HepG2 (cell line): ENCODE measurements around the gene ANKRD53. TPM values are rescaled to one million over a fixed set of nuclear protein-coding genes. Genes with fewer than 3 reads are reported as not detected.

ENCODE experiments used
- CENPT ChIP-seq: sonication (generic); formaldehyde crosslinking; IDR thresholded peaks from 2 replicates; pipeline ENCODE4 v1.8.0; 2022; ENCODE audit warnings: low read depth, mild to moderate bottlenecking, moderate library complexity, missing genetic modification reagents
- IRX3 ChIP-seq: sonication (generic); formaldehyde crosslinking; IDR thresholded peaks from 2 replicates; pipeline ENCODE4 v1.8.1; 2023; ENCODE audit warnings: mild to moderate bottlenecking, low read depth, missing genetic modification reagents, borderline replicate concordance
- KAT2B ChIP-seq: fragments of 150-350 bp; IDR thresholded peaks from 2 replicates; pipeline ENCODE4 v1.6.1; 2014; ENCODE audit warnings: low read depth, low read length, borderline replicate concordance
- KDM1A ChIP-seq: IDR thresholded peaks from 2 replicates; pipeline ENCODE4 v1.6.1; 2016; ENCODE audit warnings: missing compliant biosample characterization
- KDM3A ChIP-seq: IDR thresholded peaks from 2 replicates; pipeline ENCODE4 v1.6.1; 2018; ENCODE audit warnings: low read depth, missing compliant biosample characterization
- MBD4 ChIP-seq: IDR thresholded peaks from 2 replicates; pipeline ENCODE4 v1.6.1; 2012; ENCODE audit warnings: low read length, inconsistent platforms, borderline replicate concordance
- MLX ChIP-seq: IDR thresholded peaks from 2 replicates; pipeline ENCODE4 v1.6.1; 2016
- MTERF4 ChIP-seq: sonication (generic); formaldehyde crosslinking; IDR thresholded peaks from 2 replicates; pipeline ENCODE4 v1.8.0; 2023; ENCODE audit warnings: mild to moderate bottlenecking, missing genetic modification reagents
- MXD1 ChIP-seq: sonication (generic); formaldehyde crosslinking; IDR thresholded peaks from 2 replicates; pipeline ENCODE4 v1.4.0; 2020; ENCODE audit warnings: mild to moderate bottlenecking, missing genetic modification reagents
- MXD4 ChIP-seq: IDR thresholded peaks from 2 replicates; pipeline ENCODE4 v1.6.1; 2016; ENCODE audit warnings: mild to moderate bottlenecking, missing biosample characterization, missing genetic modification reagents
- NPAS2 ChIP-seq: sonication (generic); formaldehyde crosslinking; IDR thresholded peaks from 2 replicates; pipeline ENCODE4 v1.8.0; 2022; ENCODE audit warnings: mild to moderate bottlenecking, missing genetic modification reagents, borderline replicate concordance
- POGK ChIP-seq: sonication (generic); formaldehyde crosslinking; conservative IDR thresholded peaks from 2 replicates; pipeline ENCODE4 v1.8.0; 2022; ENCODE audit warnings: mild to moderate bottlenecking, moderate library complexity, missing genetic modification reagents
- RAD21 ChIP-seq: fragments of 450-650 bp; formaldehyde crosslinking; IDR thresholded peaks from 2 replicates; pipeline ENCODE4 v1.5.0; 2020; ENCODE audit warnings: mild to moderate bottlenecking
- RARG ChIP-seq: sonication (generic); formaldehyde crosslinking; IDR thresholded peaks from 2 replicates; pipeline ENCODE4 v1.4.0; 2020; ENCODE audit warnings: low read depth, mild to moderate bottlenecking, missing genetic modification reagents
- SOX6 ChIP-seq, 2 experiments: fragments of 450-650 bp in 1 of 2; sonication (generic) in 1 of 2; formaldehyde crosslinking in 1 of 2; IDR thresholded peaks; 2 replicates each; pipeline versions ENCODE4 v1.4.0 to v1.6.1; 2017 to 2020; ENCODE audit warnings: antibody characterized with exemption in 1 of 2, mild to moderate bottlenecking in 1 of 2, missing genetic modification reagents in 1 of 2
- ZBTB3 ChIP-seq: sonication (generic); formaldehyde crosslinking; IDR thresholded peaks from 2 replicates; pipeline ENCODE4 v1.4.0; 2020; ENCODE audit warnings: low read depth, mild to moderate bottlenecking, moderate library complexity, missing genetic modification reagents, borderline replicate concordance
- ZFP1 ChIP-seq: IDR thresholded peaks from 2 replicates; pipeline ENCODE4 v1.6.1; 2016
- ZNF234 ChIP-seq: sonication (generic); formaldehyde crosslinking; conservative IDR thresholded peaks from 2 replicates; pipeline ENCODE4 v1.5.1; 2020; ENCODE audit warnings: mild to moderate bottlenecking, missing genetic modification reagents
- ZNF281 ChIP-seq: sonication (generic); formaldehyde crosslinking; IDR thresholded peaks from 2 replicates; pipeline ENCODE4 v1.4.0; 2020; ENCODE audit warnings: missing genetic modification reagents, borderline replicate concordance
- ZNF709 ChIP-seq: sonication (generic); formaldehyde crosslinking; IDR thresholded peaks from 2 replicates; pipeline ENCODE4 v1.5.0; 2020; ENCODE audit warnings: mild to moderate bottlenecking, missing genetic modification reagents
- ZNF772 ChIP-seq: sonication (generic); formaldehyde crosslinking; IDR thresholded peaks from 2 replicates; pipeline ENCODE4 v1.5.0; 2020; ENCODE audit warnings: mild to moderate bottlenecking, missing genetic modification reagents
- ZNF788 ChIP-seq: sonication (generic); formaldehyde crosslinking; IDR thresholded peaks from 2 replicates; pipeline ENCODE4 v1.5.0; 2020; ENCODE audit warnings: mild to moderate bottlenecking, missing genetic modification reagents, borderline replicate concordance
- ZNF816 ChIP-seq: sonication (generic); formaldehyde crosslinking; IDR thresholded peaks from 2 replicates; pipeline ENCODE4 v1.8.0; 2022; ENCODE audit warnings: missing genetic modification reagents, mild to moderate bottlenecking, borderline replicate concordance
- ZNF839 ChIP-seq: sonication (generic); formaldehyde crosslinking; IDR thresholded peaks from 2 replicates; pipeline ENCODE4 v1.4.0; 2020; ENCODE audit warnings: missing genetic modification reagents, mild to moderate bottlenecking, borderline replicate concordance
- polyA plus RNA-seq, 8 experiments: library from polyadenylated mRNA; depleted of rRNA in 3 of 8; stranded (reverse) in 7 of 8; unstranded in 1 of 8; fragments of >200 nt; fragmentation: Illumina TruSeq in 4 of 8; extraction: Trizol in 4 of 8; gene quantifications; 2 replicates each; pipeline versions ENCODE4 v1.2.1 to v1.2.3, GENCODE V29; 2011 to 2016; ENCODE audit warnings: low read depth in 4 of 8, missing spikeins in 1 of 8, mixed read lengths in 1 of 8; ENCODE audit not compliant: insufficient read depth in 1 of 8
- total RNA-seq, 5 experiments: library from RNA; depleted of rRNA; stranded (reverse); fragments of >200 nt; fragmentation: Illumina TruSeq; extraction: Trizol; gene quantifications; 2 replicates each; pipeline ENCODE4 v1.2.3, GENCODE V29; 2016; ENCODE audit warnings: low read depth in 1 of 5

The ANKRD53 gene
- total and polyA plus RNA-seq, 2 of the 13 experiments (the other 11 are each of a cell fraction or from before 2014, with no cell fraction given): 0.15 TPM; not detected in 1

- TF ChIP-seq ZNF709 (CRISPR knock-in tag): no peak
- no peak for TF ChIP-seq POGK
- no peak for TF ChIP-seq CENPT
- no peak for TF ChIP-seq MTERF4 (CRISPR knock-in tag)
- TF ChIP-seq ZNF839 (CRISPR knock-in tag): peak; percentile 22; the same call in 1 of the 2 replicates
- peak; percentile 16; the same call in 1 of the 2 replicates for TF ChIP-seq MXD4 (CRISPR knock-in tag)
- no peak for TF ChIP-seq ZNF234 (CRISPR knock-in tag)
- no peak for TF ChIP-seq ZNF281 (CRISPR knock-in tag)
- no peak for TF ChIP-seq ZFP1 (CRISPR knock-in tag)
- TF ChIP-seq KDM1A (CRISPR knock-in tag): no peak
- no peak for TF ChIP-seq KDM3A
- TF ChIP-seq MBD4: no peak
- peak; percentile 11; the same call in 1 of the 2 replicates for TF ChIP-seq ZNF788 (CRISPR knock-in tag)
- no peak; the same call in 1 of the 2 replicates for TF ChIP-seq RARG (CRISPR knock-in tag)
- no peak for TF ChIP-seq RAD21 (CRISPR knock-in tag)
- TF ChIP-seq ZNF772 (CRISPR knock-in tag): no peak
- no peak for TF ChIP-seq NPAS2
- no peak for TF ChIP-seq IRX3 (CRISPR knock-in tag)
- TF ChIP-seq ZBTB3 (CRISPR knock-in tag): no peak
- TF ChIP-seq MLX (CRISPR knock-in tag): no peak
- TF ChIP-seq KAT2B: no peak
- no peak for TF ChIP-seq SOX6 (IDR thresholded peaks at IDR 0.05)
- no peak for TF ChIP-seq SOX6 (CRISPR knock-in tag; IDR thresholded peaks at IDR 0.05)
- no peak; the same call in 1 of the 2 replicates for TF ChIP-seq MXD1 (CRISPR knock-in tag)
- TF ChIP-seq ZNF816 (CRISPR knock-in tag): peak; percentile 56; the same call in 1 of the 2 replicates
Measured at GRCh38 chr2:70994009-70994698, 15.7 kb downstream of the ANKRD53 start (continued).
